ENCODE results near the gene EPHA5. TPM values are rescaled to one million over a fixed set of nuclear protein-coding genes. Genes with fewer than 3 reads are reported as not detected.
A peak's percentile ranks its signal among the peaks of the same experiment; 100 is the strongest.

The EPHA5 gene
- total RNA-seq, 1 experiment from 2014 or later, result not detected

GRCh38 chr4:65645185-65645584, 25.1 kb downstream of the EPHA5 start:
- no peak overlapping the region for H3K27ac ChIP-seq (ENCODE audit: insufficient read length, low read depth, low read length)
- no peak for TF ChIP-seq CTCF (conservative IDR thresholded peaks at IDR 0.05)
- H3K18ac ChIP-seq (ENCODE audit: insufficient read length, low read depth, low read length), result no peak overlapping the region
- no peaks in the 10 kb centered on the region for H4K20me1 ChIP-seq (ENCODE audit: control insufficient read depth, insufficient read depth, insufficient read length)
- Mint-ChIP-seq H3K36me3 (ENCODE audit: insufficient read depth in 1 of 3, low read depth in 3 of 3) (no peaks in the 10 kb centered on the region), H3K4me1 (peaks cover 8% of the 10 kb centered on the region in 2 experiments), H3K27ac (peak overlapping the region in 1 of 3 experiments; percentile 8; a peak in 2 of 7 replicates), H3K4me3 (no peak overlapping the region), H3K9me3 (no peaks in the 10 kb centered on the region), H3K27me3 (ENCODE audit: low read depth) (no peaks in the 10 kb centered on the region)
- H3K79me1 ChIP-seq (ENCODE audit: insufficient read depth, low read depth, low read length, poor library complexity, severe bottlenecking), result no peaks in the 10 kb centered on the region
- WGBS (ENCODE audit: extremely low coverage, insufficient read length, low lambda C conversion rate), result no CpG with 5 or more reads among the region's 1 CpG
- no peak overlapping the region for H3K4ac ChIP-seq (ENCODE audit: low read depth, low read length)
- no peak for DNase-seq
- no peaks in the 10 kb centered on the region for H3K9me3 ChIP-seq (ENCODE audit: control insufficient read depth, low read depth, low read length)
- H2BK120ac ChIP-seq (ENCODE audit: low read depth, low read length, poor library complexity, severe bottlenecking), result no peak overlapping the region
- no peak overlapping the region for H3K9ac ChIP-seq (ENCODE audit: extremely low read depth, insufficient read length, low read length)
- no peak overlapping the region for H2BK15ac ChIP-seq (ENCODE audit: low read depth, low read length)
- no peak overlapping the region for H3K14ac ChIP-seq (ENCODE audit: insufficient read depth, low read length)
- H2BK12ac ChIP-seq (ENCODE audit: insufficient read length, low read depth, low read length), result no peak overlapping the region
- no peak overlapping the region for H3K23ac ChIP-seq (ENCODE audit: insufficient read length, low read depth, low read length)
- H4K5ac ChIP-seq (ENCODE audit: insufficient read length, low read depth, low read length), result no peak overlapping the region
- no peak overlapping the region for H2BK20ac ChIP-seq (ENCODE audit: low read depth, low read length, poor library complexity, severe bottlenecking)
- H3K23me2 ChIP-seq (ENCODE audit: insufficient read length, low read depth, low read length, poor library complexity, severe bottlenecking), result no peaks in the 10 kb centered on the region
- H3T11ph ChIP-seq (ENCODE audit: low read length), result no peak overlapping the region
- no peaks in the 10 kb centered on the region for H3K27me3 ChIP-seq (ENCODE audit: insufficient read depth, low read length)
- H3K4me2 ChIP-seq (ENCODE audit: insufficient read depth, insufficient read length, low read length), result no peak overlapping the region
- no peak overlapping the region for H4K91ac ChIP-seq (ENCODE audit: insufficient read length, low read depth, low read length)
- no peak overlapping the region for H4K8ac ChIP-seq (replicated peaks; ENCODE audit: insufficient read length, low read depth, low read length)
- no peaks in the 10 kb centered on the region for H3K79me2 ChIP-seq (ENCODE audit: insufficient read depth, low read length)
- peaks cover 2% of the 10 kb centered on the region; the same call in 1 of the 2 replicates for H3K4me1 ChIP-seq (ENCODE audit: insufficient read depth, low read length)
- no peak overlapping the region for H3K56ac ChIP-seq (ENCODE audit: insufficient read length, low read depth, low read length)
- no peak overlapping the region for H2BK5ac ChIP-seq (ENCODE audit: insufficient read length, low read length)
- no peak overlapping the region for H2AFZ ChIP-seq (ENCODE audit: low read length)
- no peak overlapping the region for H2AK5ac ChIP-seq (ENCODE audit: insufficient read length, low read length)
